Islet of Langerhans (tissue), 1 donor: ENCODE data around the gene PNMA5.
"Not testable (repeated sequence)": the region's sequence is repeated elsewhere in the genome, so short reads cannot be mapped to it uniquely, and the experiment has no call there.

Experiments
- FAIRE-seq: peaks from one replicate; lab custom pipeline; 2011; peaks lifted over from hg19 to GRCh38; lab: Jason Lieb, UNC

The PNMA5 gene

GRCh38 chrX:152993933-152994332 lies at the start of gene PNMA5:
TSS of gene PNMA5 (minus strand) at chrX:152994116. CDS start at chrX:152991598, 2,518 bp downstream.
- FAIRE-seq = no peak

- peak; percentile 62 for FAIRE-seq
Measured at GRCh38 chrX:153032397-153033118, 38.6 kb upstream of the PNMA5 start.

- no peak for FAIRE-seq
Measured at GRCh38 chrX:153030801-153031200, 36.9 kb upstream of the PNMA5 start.

- FAIRE-seq = no peak
Measured at GRCh38 chrX:153029875-153030274, 36.0 kb upstream of the PNMA5 start.

- no peak for FAIRE-seq
Measured at GRCh38 chrX:153029162-153029561, 35.2 kb upstream of the PNMA5 start.

- not testable (repeated sequence) for FAIRE-seq
Measured at GRCh38 chrX:153028487-153028886, 34.6 kb upstream of the PNMA5 start.

GRCh38 chrX:153026501-153026900 lies 32.6 kb upstream of the PNMA5 start:
- FAIRE-seq = not testable (repeated sequence)

GRCh38 chrX:153019166-153019565 lies 25.2 kb upstream of the PNMA5 start:
- no peak for FAIRE-seq

- FAIRE-seq = not testable (repeated sequence)
Measured at GRCh38 chrX:153017174-153017573, 23.3 kb upstream of the PNMA5 start.

GRCh38 chrX:153004780-153005179 lies 10.9 kb upstream of the PNMA5 start:
- no peak for FAIRE-seq

GRCh38 chrX:153003981-153004380 lies 10.1 kb upstream of the PNMA5 start:
- FAIRE-seq = no peak

GRCh38 chrX:153002182-153002581 lies 8.3 kb upstream of the PNMA5 start:
- not testable (repeated sequence) for FAIRE-seq

GRCh38 chrX:152997337-152997736 lies 3.4 kb upstream of the PNMA5 start:
- FAIRE-seq = no peak

- FAIRE-seq = no peak
Measured at GRCh38 chrX:152992115-152992514, 1.8 kb downstream of the PNMA5 start.

GRCh38 chrX:152991123-152991522 lies 2.8 kb downstream of the PNMA5 start:
- FAIRE-seq = no peak

- FAIRE-seq = no peak
Measured at GRCh38 chrX:152989292-152989658, 4.6 kb downstream of the PNMA5 start.

- FAIRE-seq = no peak
Measured at GRCh38 chrX:152988536-152989291, 5.2 kb downstream of the PNMA5 start.

GRCh38 chrX:152987801-152988200 lies 6.1 kb downstream of the PNMA5 start:
- no peak for FAIRE-seq

- FAIRE-seq = not testable (repeated sequence)
Measured at GRCh38 chrX:152987156-152987555, 6.8 kb downstream of the PNMA5 start.

- not testable (repeated sequence) for FAIRE-seq
Measured at GRCh38 chrX:152985383-152985782, 8.5 kb downstream of the PNMA5 start.

GRCh38 chrX:152968193-152968592 lies 25.7 kb downstream of the PNMA5 start:
- FAIRE-seq = no peak

- FAIRE-seq = no peak
Measured at GRCh38 chrX:152960115-152960514, 33.8 kb downstream of the PNMA5 start.

- FAIRE-seq = no peak
Measured at GRCh38 chrX:152959626-152960025, 34.3 kb downstream of the PNMA5 start.
